DMS 273 (cell line): ENCODE data around the gene ADORA2B.
A peak's percentile ranks its signal among the peaks of the same experiment; 100 is the strongest.
"Not testable (repeated sequence)": the region's sequence is repeated elsewhere in the genome, so short reads cannot be mapped to it uniquely, and the experiment has no call there.

Source experiments
- DNase-seq: peaks from one replicate; lab custom pipeline; 2025; ENCODE audit not compliant: unreplicated experiment; lab: John Stamatoyannopoulos, UW

The ADORA2B gene

DNA sequence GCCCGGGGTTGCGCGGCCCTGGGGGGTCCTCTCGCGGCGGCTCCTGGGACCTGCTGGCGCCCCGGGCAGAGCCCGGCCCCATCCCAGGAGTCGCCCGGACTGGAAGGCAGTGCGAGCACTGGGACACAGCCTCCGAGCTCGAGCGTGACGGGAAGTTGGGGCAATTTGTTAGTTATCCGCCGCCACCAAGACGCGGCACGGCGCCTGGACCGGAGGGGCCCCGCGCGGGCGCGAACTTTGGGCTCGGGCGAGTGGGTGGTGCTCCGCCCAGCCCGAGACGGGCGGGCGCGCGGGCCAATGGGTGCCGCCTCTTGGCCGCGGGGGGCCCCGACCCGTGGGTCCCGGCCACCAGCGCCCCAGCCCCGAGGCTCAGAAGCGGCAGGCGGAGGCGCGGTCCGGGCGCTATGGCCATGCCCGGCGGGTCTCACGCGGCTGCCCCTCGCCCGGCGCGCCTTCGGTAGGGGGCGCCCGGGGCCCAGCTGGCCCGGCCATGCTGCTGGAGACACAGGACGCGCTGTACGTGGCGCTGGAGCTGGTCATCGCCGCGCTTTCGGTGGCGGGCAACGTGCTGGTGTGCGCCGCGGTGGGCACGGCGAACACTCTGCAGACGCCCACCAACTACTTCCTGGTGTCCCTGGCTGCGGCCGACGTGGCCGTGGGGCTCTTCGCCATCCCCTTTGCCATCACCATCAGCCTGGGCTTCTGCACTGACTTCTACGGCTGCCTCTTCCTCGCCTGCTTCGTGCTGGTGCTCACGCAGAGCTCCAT lies at the start of gene ADORA2B:
TSS of gene ADORA2B (plus strand) at position 372 of the 768 bp plus-strand sequence. CDS start at position 491, 119 bp downstream.
- peak; percentile 77 for DNase-seq

GRCh38 chr17:15896277-15896676 lies 48.7 kb upstream of the ADORA2B start:
- no peak for DNase-seq

DNA sequence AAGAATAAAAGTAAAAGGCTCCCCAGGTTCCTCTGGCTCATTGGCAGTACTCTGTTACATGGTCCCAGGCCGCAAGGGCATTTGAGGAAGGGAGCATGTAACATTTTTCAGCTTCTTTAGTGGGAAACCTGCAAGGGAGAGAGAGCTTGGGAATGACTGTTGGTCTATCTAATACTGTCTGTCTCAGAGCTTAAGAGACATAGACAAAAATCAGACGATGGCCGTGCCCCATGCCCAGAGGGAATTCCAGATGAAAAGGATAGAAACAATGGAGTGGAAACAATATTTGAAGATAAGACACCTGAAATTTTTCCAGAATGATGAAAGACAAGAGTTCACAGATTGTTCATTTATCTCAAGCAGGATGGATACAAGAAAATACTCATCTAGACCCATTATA lies 48.1 kb upstream of the ADORA2B start:
- DNase-seq: no peak

- not testable (repeated sequence) for DNase-seq
Observed at GRCh38 chr17:15899596-15899995, 45.3 kb upstream of the ADORA2B start.

DNA sequence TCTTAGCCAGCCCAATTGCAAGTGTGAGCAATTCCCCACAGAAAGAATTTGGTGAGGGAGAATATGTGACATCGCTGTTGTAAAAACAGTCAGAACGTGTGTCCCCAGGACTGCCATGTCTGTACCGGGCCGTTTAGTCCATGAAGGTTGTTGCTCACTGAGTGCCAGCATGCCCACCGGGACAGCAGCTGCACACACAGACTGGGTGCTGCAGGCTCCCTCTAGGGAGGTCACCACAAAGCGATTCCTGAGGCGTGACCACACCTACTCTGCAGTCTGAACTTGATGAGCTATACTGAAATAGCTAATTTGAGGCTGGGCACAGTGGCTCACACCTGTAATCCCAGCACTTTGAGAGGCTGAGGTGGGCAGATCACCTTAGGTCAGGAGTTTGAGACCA lies 44.1 kb upstream of the ADORA2B start:
- DNase-seq: no peak

DNA sequence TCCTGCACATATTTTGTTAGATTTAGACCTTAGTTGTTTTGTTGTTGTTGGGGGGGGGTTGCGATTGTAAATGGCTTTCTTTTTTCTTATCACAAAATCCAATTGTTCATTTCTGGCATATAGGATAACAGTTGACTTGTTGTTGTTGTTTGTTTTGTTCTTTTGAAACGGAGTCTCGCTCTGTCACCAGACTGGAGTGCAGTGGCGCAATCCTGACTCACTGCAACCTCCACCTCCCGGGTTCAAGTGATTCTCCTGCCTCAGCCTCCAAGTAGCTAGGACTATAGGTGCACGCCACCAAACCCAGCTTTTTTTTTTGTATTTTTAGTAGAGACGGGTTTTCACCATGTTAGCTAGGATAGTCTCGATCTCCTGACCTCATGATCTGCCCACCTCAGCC lies 39.7 kb upstream of the ADORA2B start:
- DNase-seq: not testable (repeated sequence)

GRCh38 chr17:15907290-15907689 lies 37.6 kb upstream of the ADORA2B start:
- DNase-seq: no peak

DNA sequence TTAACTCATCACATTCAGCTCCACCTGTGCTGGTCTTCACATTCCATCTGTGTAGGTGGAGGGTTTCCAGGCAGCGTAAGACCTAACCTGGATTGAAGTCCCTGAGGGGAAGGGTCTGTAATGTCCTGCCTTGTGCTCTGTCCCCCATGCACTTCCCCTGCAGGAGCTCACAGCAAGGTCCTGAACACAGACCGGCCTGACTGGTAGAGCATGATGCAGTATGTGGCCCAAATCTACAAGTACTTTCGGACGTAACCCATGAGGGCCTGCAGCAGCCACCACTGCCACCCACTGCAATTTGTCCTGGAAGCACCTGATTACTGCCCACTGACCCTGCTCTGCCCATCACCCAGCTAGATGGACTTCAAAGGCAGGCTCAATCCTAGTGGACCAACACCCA lies 36.6 kb upstream of the ADORA2B start:
- no peak for DNase-seq

- no peak for DNase-seq
Observed at GRCh38 chr17:15909481-15909991, 35.4 kb upstream of the ADORA2B start.

GRCh38 chr17:15910791-15911190 lies 34.1 kb upstream of the ADORA2B start:
- DNase-seq: no peak

- not testable (repeated sequence) for DNase-seq
Observed at GRCh38 chr17:15911701-15912100, 33.2 kb upstream of the ADORA2B start.

- DNase-seq: no peak
Observed at GRCh38 chr17:15912416-15912955, 32.4 kb upstream of the ADORA2B start.

- no peak for DNase-seq
Observed at GRCh38 chr17:15913826-15914225, 31.1 kb upstream of the ADORA2B start.

DNA sequence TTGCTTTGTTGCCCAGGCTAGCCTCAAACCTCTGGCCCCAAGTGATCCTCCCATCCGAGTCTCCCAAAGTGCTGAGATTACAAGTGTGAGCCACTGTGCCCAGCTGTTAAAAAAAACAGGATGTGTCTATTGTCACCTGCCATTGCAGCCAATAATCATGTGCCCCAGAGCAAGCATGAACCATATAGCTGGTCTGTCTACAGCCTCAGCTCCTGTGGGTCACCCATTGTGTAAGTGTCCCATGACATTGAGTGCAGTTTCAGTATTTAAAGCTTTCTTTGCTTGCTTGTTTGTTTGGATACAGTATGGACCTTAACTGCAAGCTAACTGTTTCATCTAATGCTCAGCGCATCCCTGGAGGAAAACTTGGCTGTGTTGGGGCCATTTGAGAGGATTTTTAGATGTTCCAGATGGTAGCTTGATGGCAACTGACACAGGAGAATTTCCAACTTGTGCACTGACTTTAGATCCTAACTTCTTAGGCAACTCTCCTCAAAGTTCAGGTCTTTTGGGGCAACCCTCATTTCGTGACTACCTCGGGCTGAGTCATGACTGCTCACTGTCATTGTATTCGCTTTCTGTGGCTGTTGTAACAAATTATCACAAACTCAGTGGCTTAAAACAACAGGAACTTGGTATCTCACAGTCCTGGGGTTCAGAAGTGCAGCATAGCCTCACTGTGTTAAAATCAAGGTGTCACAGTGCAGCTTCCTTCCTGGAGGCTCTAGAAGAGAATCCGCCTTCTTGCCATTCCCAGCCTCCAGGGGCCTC lies 30.3 kb upstream of the ADORA2B start:
- DNase-seq: no peak

DNA sequence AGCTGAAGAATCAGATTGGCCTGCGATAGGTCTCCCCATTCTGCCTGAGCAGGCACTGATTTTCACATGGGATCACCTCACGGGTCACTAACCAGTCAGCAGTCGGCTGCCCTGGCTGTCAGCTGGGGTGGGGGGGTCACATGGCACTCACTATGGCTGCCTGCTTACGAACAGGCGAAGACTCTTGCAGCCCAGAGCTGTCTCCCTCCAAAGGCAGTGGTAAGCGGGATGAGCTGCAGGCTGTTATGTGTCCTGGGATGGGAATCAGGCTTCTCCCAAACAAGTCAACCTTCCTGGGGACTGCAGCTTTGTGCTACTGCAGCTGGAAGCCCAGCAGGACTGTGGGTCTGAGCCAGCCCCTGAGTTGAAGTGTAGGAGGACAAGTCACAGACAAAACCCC lies 29.0 kb upstream of the ADORA2B start:
- DNase-seq: no peak

GRCh38 chr17:15917021-15917437 lies 27.9 kb upstream of the ADORA2B start:
- DNase-seq: no peak

DNA sequence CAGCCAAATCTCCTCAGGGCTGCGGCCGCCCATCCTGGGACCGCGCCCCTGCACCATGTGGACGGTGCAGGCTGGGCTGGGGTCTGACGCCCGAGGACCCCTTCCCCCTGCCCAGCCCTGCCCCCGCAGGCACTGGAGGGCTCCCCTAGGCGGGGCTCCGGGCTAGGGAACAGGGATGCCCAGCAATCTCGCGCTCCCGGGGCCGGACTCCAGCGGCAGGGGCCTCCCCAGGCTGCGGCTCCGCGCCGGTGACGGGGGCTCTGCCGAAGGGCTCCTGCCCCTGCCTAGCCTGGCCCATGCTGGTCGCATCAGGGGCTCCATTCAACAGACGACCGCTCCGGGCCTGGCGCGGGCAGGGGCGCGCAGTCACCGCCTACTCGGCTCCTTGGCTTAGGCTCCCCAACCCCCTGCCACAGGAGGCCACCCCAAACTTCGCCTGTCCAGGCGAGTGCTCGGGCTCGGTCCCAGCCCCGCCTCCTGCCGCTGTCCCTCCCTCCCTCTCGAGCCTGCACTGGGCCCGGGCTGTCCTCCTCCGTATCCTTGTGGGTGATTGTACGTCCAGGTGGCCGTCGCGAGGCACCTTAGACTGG lies 27.4 kb upstream of the ADORA2B start:
- DNase-seq: no peak

DNA sequence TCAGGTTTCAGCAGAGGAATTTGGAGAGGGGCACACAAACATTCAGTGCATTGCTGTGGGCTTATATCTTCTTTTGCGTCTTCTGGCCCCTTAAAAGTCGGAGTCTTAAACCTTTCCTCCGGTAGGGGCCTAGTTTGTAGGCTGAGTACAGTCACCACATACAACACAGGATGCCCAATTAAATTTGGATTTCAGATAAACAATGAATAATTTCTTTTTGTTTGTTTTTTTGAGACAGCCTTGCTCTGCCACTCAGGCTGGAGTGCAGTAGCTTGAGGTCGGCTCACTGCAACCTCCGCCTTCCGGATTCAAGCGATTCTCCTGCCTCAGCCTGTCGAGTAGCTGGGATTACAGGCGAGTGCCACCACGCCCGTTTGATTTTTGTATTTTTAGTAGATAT lies 26.7 kb upstream of the ADORA2B start:
- DNase-seq: no peak

- no peak for DNase-seq
Observed at GRCh38 chr17:15918661-15919259, 26.2 kb upstream of the ADORA2B start.

DNA sequence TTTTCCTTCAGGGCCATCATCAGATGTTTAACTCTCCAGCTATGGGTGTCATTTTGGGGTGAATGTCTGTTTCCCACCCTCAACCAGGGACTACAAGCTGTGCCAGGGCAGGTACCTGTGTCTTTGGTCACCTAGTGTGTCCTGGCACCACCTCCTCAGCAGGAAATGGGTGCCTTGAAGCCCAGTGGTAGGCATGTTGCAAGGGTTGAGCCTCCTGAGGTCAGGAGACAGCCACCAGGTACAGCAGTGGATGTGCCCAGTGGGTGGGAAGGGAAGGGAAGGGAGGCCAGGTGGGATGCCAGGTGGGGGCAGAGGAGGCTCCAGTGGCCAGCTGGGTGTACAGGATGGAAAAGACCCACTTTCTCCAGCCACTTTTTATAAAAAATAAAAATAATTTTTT lies 25.5 kb upstream of the ADORA2B start:
- DNase-seq: no peak

DNA sequence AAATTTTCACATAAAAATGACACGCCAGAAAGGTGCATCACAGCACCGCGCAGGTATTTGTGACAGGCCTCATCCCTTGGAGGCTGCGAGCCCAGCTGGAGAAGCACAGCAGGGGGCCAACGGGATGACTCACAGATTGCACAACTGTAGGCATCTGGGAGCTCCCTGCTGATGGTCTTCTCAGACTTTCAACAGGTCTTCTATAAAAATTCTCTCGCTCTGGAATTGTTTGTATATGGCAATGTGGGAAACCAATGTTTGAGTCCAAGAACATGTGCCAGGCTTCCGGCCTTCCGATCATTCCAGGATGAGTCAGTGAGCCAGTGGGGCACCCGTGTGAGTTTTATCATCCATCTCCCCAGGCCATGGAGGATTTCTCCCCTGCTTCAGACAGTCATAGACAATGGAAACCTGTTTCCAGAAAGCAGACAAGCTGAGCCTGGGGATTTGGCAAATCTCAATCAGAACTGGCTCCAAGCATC lies 24.1 kb upstream of the ADORA2B start:
- DNase-seq: peak; percentile 3
